Measurements from ENCODE around the gene SUPT6H. TPM values are rescaled to one million over a fixed set of nuclear protein-coding genes. Genes with fewer than 3 reads are reported as not detected.

Gene SUPT6H
- total RNA-seq, 3 donors from 2014 or later (not counting 1 experiment from before 2014, with no cell fraction given): 170 to 184 (median 177) TPM

GRCh38 chr17:28710861-28711722, 49.1 kb downstream of the SUPT6H start:
- Histone ChIP-seq H3K9me3 (ENCODE audit: control insufficient read depth, insufficient read depth, low read length) (no peaks in the 10 kb centered on the region), H3K4me3 (ENCODE audit: low read length) (peak overlapping the region; percentile 62), H3K36me3 (ENCODE audit: control insufficient read depth, insufficient read depth, low read length) (no peaks in the 10 kb centered on the region), H3K4me1 (ENCODE audit: control insufficient read depth, insufficient read depth, low read length) (peaks cover 21% of the 10 kb centered on the region), H3K27me3 (ENCODE audit: control insufficient read depth, insufficient read depth, low read length) (peaks cover 2% of the 10 kb centered on the region), H3K27ac (ENCODE audit: low read length) (peak overlapping the region; percentile 82)
- Mint-ChIP-seq H3K9me3 (no peaks in the 10 kb centered on the region), H3K27ac (peak overlapping the region; percentile 80 to 88), H3K4me1 (peaks cover 18 to 20% of the 10 kb centered on the region in 2 donors), H3K4me3 (peak overlapping the region; percentile 93), H3K36me3 (no peaks in the 10 kb centered on the region), H3K27me3 (ENCODE audit: low read depth in 2 of 2) (peaks cover 15 to 16% of the 10 kb centered on the region in 2 donors)
- under 1% methylated on average over 73 of the region's 74 CpGs for WGBS (ENCODE audit: insufficient coverage)
- peak; percentile 92 to 94 (median 94) for ATAC-seq
- no peak for TF ChIP-seq CTCF (IDR thresholded peaks at IDR 0.05)
- peak; percentile 78 to 89 for DNase-seq
- intact Hi-C loops (cut with micrococcal nuclease): loop anchor here (10.0 kb wide), 1 partner anchor 376 kb away; the partner anchor contains the start of genes IFT20 and TNFAIP1

GRCh38 chr17:28711723-28712031, 49.7 kb downstream of the SUPT6H start, which contains the start of gene PROCA1:
PROCA1 (minus strand) TSS chr17:28711888; CDS start chr17:28711660, 228 bp downstream.
- WGBS (ENCODE audit: insufficient coverage): under 1% methylated on average over 20 of the region's 20 CpGs
- Histone ChIP-seq H3K9me3 (ENCODE audit: control insufficient read depth, insufficient read depth, low read length) (no peaks in the 10 kb centered on the region), H3K27ac (ENCODE audit: low read length) (peak within 1 kb of the TSS; percentile 82), H3K27me3 (ENCODE audit: control insufficient read depth, insufficient read depth, low read length) (peaks cover 5% of the 10 kb centered on the region), H3K4me3 (ENCODE audit: low read length) (peak within 1 kb of the TSS; percentile 62), H3K36me3 (ENCODE audit: control insufficient read depth, insufficient read depth, low read length) (no peaks in the 10 kb centered on the region), H3K4me1 (ENCODE audit: control insufficient read depth, insufficient read depth, low read length) (peaks cover 21% of the 10 kb centered on the region)
- intact Hi-C loops (cut with micrococcal nuclease): loop anchor here (10.0 kb wide), 1 partner anchor 377 kb away; the partner anchor contains the start of genes IFT20 and TNFAIP1
- H3K4me1 Mint-ChIP-seq: peaks cover 18 to 20% of the 10 kb centered on the region in 2 donors
- TF ChIP-seq CTCF (IDR thresholded peaks at IDR 0.05): no peak
- H3K9me3 Mint-ChIP-seq: no peaks in the 10 kb centered on the region
- H3K36me3 Mint-ChIP-seq: no peaks in the 10 kb centered on the region
- H3K4me3 Mint-ChIP-seq: peak within 1 kb of the TSS; percentile 93
- DNase-seq: peak in 1 of 2 donors; percentile 67
- peak within 1 kb of the TSS; percentile 80 to 88 for H3K27ac Mint-ChIP-seq
- peak; percentile 39 to 57 (median 41) for ATAC-seq
- peaks cover 15 to 17% of the 10 kb centered on the region in 2 donors for H3K27me3 Mint-ChIP-seq (ENCODE audit: low read depth in 2 of 2)

GRCh38 chr17:28712032-28712704, 50.2 kb downstream of the SUPT6H start:
- Mint-ChIP-seq H3K4me3 (peak overlapping the region; percentile 93), H3K27me3 (ENCODE audit: low read depth in 2 of 2) (peaks cover 15 to 17% of the 10 kb centered on the region in 2 donors), H3K36me3 (no peaks in the 10 kb centered on the region), H3K9me3 (no peaks in the 10 kb centered on the region), H3K27ac (peak overlapping the region; percentile 80 to 88), H3K4me1 (peaks cover 18 to 20% of the 10 kb centered on the region in 2 donors)
- TF ChIP-seq CTCF (IDR thresholded peaks at IDR 0.05): no peak
- intact Hi-C loops (cut with micrococcal nuclease): loop anchor here (10.0 kb wide), 1 partner anchor 377 kb away; the partner anchor contains the start of genes IFT20 and TNFAIP1
- H3K4me1 ChIP-seq (ENCODE audit: control insufficient read depth, insufficient read depth, low read length): peaks cover 26% of the 10 kb centered on the region
- peak overlapping the region; percentile 62 for H3K4me3 ChIP-seq (ENCODE audit: low read length)
- no peaks in the 10 kb centered on the region for H3K36me3 ChIP-seq (ENCODE audit: control insufficient read depth, insufficient read depth, low read length)
- H3K9me3 ChIP-seq (ENCODE audit: control insufficient read depth, insufficient read depth, low read length): no peaks in the 10 kb centered on the region
- peaks cover 10% of the 10 kb centered on the region for H3K27me3 ChIP-seq (ENCODE audit: control insufficient read depth, insufficient read depth, low read length)
- WGBS (ENCODE audit: insufficient coverage): 12% methylated on average over 34 of the region's 34 CpGs
- peak; percentile 41 to 80 for DNase-seq
- peak; percentile 33 to 55 (median 50) for ATAC-seq
- peak overlapping the region; percentile 82 for H3K27ac ChIP-seq (ENCODE audit: low read length)

Data from natural killer cell (primary cell).